ENCODE data around the gene DBNDD2.

- TF ChIP-seq ZBTB26 (tag by site-specific recombination; optimal IDR thresholded peaks at IDR 0.05) = no peak
- no peak for TF ChIP-seq ZNF747 (tag by site-specific recombination; IDR thresholded peaks at IDR 0.05)
Observed at GRCh38 chr20:45419188-45420091, 11.4 kb downstream of the DBNDD2 start.

Measured in HEK293 (cell line).